IPS-18a (cell line): ENCODE data around the gene HDAC4.

Experiments
- H3K27ac ChIP-seq: one replicate; pipeline ENCODE4 v1.5.1; 2013; ENCODE audit warnings: low read length
- H3K27me3 ChIP-seq: one replicate; pipeline ENCODE4 v1.6.1; 2013; ENCODE audit warnings: mild to moderate bottlenecking, low read length; ENCODE audit not compliant: control insufficient read depth, insufficient read depth
- H3K36me3 ChIP-seq: one replicate; pipeline ENCODE4 v1.6.1; 2013; ENCODE audit warnings: low read depth, low read length; ENCODE audit not compliant: control insufficient read depth
- H3K4me1 ChIP-seq: one replicate; pipeline ENCODE4 v1.6.1; 2013; ENCODE audit warnings: low read depth, low read length; ENCODE audit not compliant: control insufficient read depth
- H3K4me3 ChIP-seq: one replicate; pipeline ENCODE4 v1.5.1; 2013; ENCODE audit warnings: low read length
- H3K9ac ChIP-seq: one replicate; pipeline ENCODE4 v1.6.1; 2013; ENCODE audit warnings: mild to moderate bottlenecking, low read length, moderate library complexity
- H3K9me3 ChIP-seq: one replicate; pipeline ENCODE4 v1.6.1; 2013; ENCODE audit warnings: low read depth, low read length; ENCODE audit not compliant: control insufficient read depth

The HDAC4 gene

GRCh38 chr2:239393388-239393940 lies 7.4 kb downstream of the HDAC4 start:
- no peak overlapping the region for H3K4me3 ChIP-seq
- H3K4me1 ChIP-seq: peaks cover 6% of the 10 kb centered on the region
- no peaks in the 10 kb centered on the region for H3K27me3 ChIP-seq
- H3K9ac ChIP-seq: no peak overlapping the region
- no peaks in the 10 kb centered on the region for H3K9me3 ChIP-seq
- H3K27ac ChIP-seq: no peak overlapping the region
- H3K36me3 ChIP-seq: no peaks in the 10 kb centered on the region

DNA sequence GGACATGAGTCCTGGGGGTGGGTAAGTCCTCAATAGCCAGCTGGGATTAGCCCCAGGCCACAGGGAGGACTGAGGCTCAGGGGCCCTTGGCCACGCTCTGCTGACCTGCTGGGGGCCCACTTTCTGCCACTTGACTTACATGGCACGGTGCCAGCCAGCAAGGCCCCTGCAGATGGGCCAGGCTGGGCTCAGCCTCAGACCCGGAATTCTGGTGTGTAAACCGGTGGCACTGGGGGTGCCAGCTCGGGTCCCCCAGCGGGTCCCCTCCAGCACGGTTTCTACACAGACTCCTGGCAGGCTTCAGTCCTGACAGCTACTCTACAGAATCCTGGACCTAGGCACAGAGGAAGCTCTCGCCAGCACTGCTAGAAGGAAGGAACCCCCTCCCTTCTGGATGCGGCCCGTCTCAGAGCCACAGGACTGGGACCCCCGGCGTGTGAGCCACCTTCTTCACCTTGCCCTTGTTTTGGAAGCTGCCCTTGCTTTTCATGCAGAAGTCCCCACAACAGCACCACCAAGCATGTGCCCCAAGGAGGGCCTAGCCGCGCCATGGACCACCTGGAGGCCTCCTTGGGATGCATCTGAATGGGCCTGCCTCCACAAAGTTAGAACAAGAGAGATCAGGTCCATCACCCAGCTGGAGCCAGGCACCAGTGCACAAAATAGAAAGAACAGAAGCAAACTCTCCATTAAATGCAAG lies 8.0 kb downstream of the HDAC4 start:
- Histone ChIP-seq H3K9me3 (no peaks in the 10 kb centered on the region), H3K4me3 (no peak overlapping the region), H3K27ac (no peak overlapping the region), H3K9ac (no peak overlapping the region), H3K27me3 (no peaks in the 10 kb centered on the region), H3K36me3 (no peaks in the 10 kb centered on the region), H3K4me1 (peaks cover 4% of the 10 kb centered on the region)

DNA sequence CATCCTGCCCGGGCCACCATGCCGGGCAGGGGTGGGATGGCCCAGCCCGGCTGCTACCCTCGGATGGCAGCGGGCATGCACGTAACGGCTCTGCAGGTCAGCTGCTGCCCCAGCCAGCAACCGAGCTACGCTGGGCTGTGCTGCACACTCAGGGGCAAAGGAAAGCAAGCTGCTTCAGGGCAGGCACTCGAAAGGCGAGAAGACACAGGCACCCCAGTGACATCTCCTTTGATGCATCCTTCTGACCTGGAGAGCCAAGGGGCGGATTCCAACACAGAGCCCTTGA lies 8.8 kb downstream of the HDAC4 start:
- H3K27me3 ChIP-seq: no peaks in the 10 kb centered on the region
- H3K9ac ChIP-seq: no peak overlapping the region
- no peaks in the 10 kb centered on the region for H3K9me3 ChIP-seq
- H3K4me1 ChIP-seq: peaks cover 2% of the 10 kb centered on the region
- no peaks in the 10 kb centered on the region for H3K36me3 ChIP-seq
- H3K27ac ChIP-seq: no peak overlapping the region
- H3K4me3 ChIP-seq: no peak overlapping the region

- no peaks in the 10 kb centered on the region for H3K36me3 ChIP-seq
- H3K9me3 ChIP-seq: no peaks in the 10 kb centered on the region
- H3K27me3 ChIP-seq: no peaks in the 10 kb centered on the region
- no peaks in the 10 kb centered on the region for H3K4me1 ChIP-seq
- no peak overlapping the region for H3K27ac ChIP-seq
- H3K9ac ChIP-seq: no peak overlapping the region
- no peak overlapping the region for H3K4me3 ChIP-seq
Observed at GRCh38 chr2:239391286-239392071, 9.3 kb downstream of the HDAC4 start.

- no peaks in the 10 kb centered on the region for H3K36me3 ChIP-seq
- no peak overlapping the region for H3K4me3 ChIP-seq
- no peak overlapping the region for H3K27ac ChIP-seq
- H3K9me3 ChIP-seq: no peaks in the 10 kb centered on the region
- no peaks in the 10 kb centered on the region for H3K4me1 ChIP-seq
- H3K27me3 ChIP-seq: no peaks in the 10 kb centered on the region
- no peak overlapping the region for H3K9ac ChIP-seq
Observed at GRCh38 chr2:239390546-239391285, 10.1 kb downstream of the HDAC4 start.

GRCh38 chr2:239389414-239390329 lies 11.1 kb downstream of the HDAC4 start:
- Histone ChIP-seq H3K9me3 (no peaks in the 10 kb centered on the region), H3K9ac (no peak overlapping the region), H3K4me3 (no peak overlapping the region), H3K27me3 (no peaks in the 10 kb centered on the region), H3K27ac (no peak overlapping the region), H3K4me1 (no peaks in the 10 kb centered on the region), H3K36me3 (no peaks in the 10 kb centered on the region)

- Histone ChIP-seq H3K27ac (no peak overlapping the region), H3K9ac (no peak overlapping the region), H3K4me1 (no peaks in the 10 kb centered on the region), H3K27me3 (no peaks in the 10 kb centered on the region), H3K36me3 (no peaks in the 10 kb centered on the region), H3K9me3 (no peaks in the 10 kb centered on the region), H3K4me3 (no peak overlapping the region)
Observed at GRCh38 chr2:239388236-239389151, 12.3 kb downstream of the HDAC4 start.

- no peaks in the 10 kb centered on the region for H3K27me3 ChIP-seq
- no peaks in the 10 kb centered on the region for H3K36me3 ChIP-seq
- no peak overlapping the region for H3K27ac ChIP-seq
- no peak overlapping the region for H3K4me3 ChIP-seq
- no peak overlapping the region for H3K9ac ChIP-seq
- no peaks in the 10 kb centered on the region for H3K4me1 ChIP-seq
- no peaks in the 10 kb centered on the region for H3K9me3 ChIP-seq
Observed at GRCh38 chr2:239387811-239388210, 13.0 kb downstream of the HDAC4 start.

GRCh38 chr2:239386872-239387445 lies 13.9 kb downstream of the HDAC4 start:
- Histone ChIP-seq H3K27me3 (no peaks in the 10 kb centered on the region), H3K9ac (no peak overlapping the region), H3K36me3 (no peaks in the 10 kb centered on the region), H3K9me3 (no peaks in the 10 kb centered on the region), H3K27ac (no peak overlapping the region), H3K4me3 (no peak overlapping the region), H3K4me1 (peaks cover 6% of the 10 kb centered on the region)

DNA sequence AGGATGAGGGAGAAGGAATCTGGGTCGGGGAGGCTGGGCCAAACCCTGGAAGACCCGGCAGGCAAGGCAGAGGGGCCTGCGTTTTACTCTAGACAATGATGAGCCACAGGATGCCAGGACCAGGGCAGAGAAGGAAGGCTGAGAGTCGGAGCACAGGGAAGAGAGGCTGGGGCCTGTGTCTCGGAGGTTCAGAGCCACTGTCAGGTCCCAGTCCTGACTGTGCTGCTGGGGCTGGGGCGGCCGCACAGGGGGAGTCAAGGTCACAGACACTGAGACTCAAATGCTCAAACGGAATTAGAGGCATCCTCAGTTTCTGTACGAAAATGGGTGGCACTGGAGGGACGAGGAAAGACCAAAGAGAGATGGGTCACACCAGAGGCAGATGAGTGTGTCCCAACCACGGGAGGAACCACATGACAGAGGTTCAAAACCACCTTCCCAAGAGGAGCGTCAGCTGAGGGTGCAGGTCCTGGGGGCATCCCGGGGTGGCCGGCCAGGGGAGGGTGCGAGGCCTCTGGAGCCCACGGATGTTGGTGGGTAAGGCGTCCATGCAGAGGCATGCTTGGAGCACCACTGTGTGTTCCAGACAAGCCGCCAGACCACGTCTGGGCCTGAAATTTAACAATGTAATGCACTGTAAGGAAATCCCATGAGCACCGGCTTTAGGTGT lies 14.7 kb downstream of the HDAC4 start:
- no peak overlapping the region for H3K9ac ChIP-seq
- H3K36me3 ChIP-seq: no peaks in the 10 kb centered on the region
- no peaks in the 10 kb centered on the region for H3K9me3 ChIP-seq
- no peaks in the 10 kb centered on the region for H3K27me3 ChIP-seq
- H3K4me1 ChIP-seq: peaks cover 14% of the 10 kb centered on the region
- H3K27ac ChIP-seq: no peak overlapping the region
- H3K4me3 ChIP-seq: no peak overlapping the region
